ENCODE data around the gene PHF11. TPM values are rescaled to one million over a fixed set of nuclear protein-coding genes. Genes with fewer than 3 reads are reported as not detected.
"Not testable (repeated sequence)": the region's sequence is repeated elsewhere in the genome, so short reads cannot be mapped to it uniquely, and the experiment has no call there.

PHF11 gene
- total RNA-seq, 6 experiments from 2014 or later, result 17.6 to 31.0 (median 25.3) TPM

DNA sequence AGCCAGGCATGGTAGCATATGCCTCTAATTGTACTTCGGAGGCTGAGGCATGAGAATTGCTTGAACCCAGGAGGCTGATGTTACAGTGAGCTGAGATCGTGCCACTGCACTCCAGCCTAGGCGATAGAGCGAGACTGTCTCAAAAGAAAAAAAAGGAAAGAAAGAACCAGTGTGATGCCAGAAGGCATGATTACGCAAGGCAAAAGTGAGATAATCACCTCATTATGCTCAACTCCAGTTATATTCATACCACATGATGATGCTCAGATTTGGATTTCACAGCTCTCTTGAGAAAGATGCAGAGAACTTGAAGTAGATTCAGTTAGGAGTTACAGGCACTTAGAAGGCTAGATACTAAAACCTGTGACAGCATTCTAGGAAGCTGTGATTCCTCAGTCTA lies 67.8 kb downstream of the PHF11 start:
- Mint-ChIP-seq H3K36me3 (ENCODE audit: low read depth) (peaks cover 33% of the 10 kb centered on the region), H3K4me1 (ENCODE audit: low read depth) (no peaks in the 10 kb centered on the region), H3K9me3 (no peaks in the 10 kb centered on the region), H3K4me3 (no peak overlapping the region), H3K27me3 (ENCODE audit: insufficient read depth) (0 out of 2 replicates have a peak, but pooled peaks cover 1% of the 10 kb centered on the region), H3K27ac (no peak overlapping the region)
- no peak for DNase-seq
- TF ChIP-seq, protein P1, sequence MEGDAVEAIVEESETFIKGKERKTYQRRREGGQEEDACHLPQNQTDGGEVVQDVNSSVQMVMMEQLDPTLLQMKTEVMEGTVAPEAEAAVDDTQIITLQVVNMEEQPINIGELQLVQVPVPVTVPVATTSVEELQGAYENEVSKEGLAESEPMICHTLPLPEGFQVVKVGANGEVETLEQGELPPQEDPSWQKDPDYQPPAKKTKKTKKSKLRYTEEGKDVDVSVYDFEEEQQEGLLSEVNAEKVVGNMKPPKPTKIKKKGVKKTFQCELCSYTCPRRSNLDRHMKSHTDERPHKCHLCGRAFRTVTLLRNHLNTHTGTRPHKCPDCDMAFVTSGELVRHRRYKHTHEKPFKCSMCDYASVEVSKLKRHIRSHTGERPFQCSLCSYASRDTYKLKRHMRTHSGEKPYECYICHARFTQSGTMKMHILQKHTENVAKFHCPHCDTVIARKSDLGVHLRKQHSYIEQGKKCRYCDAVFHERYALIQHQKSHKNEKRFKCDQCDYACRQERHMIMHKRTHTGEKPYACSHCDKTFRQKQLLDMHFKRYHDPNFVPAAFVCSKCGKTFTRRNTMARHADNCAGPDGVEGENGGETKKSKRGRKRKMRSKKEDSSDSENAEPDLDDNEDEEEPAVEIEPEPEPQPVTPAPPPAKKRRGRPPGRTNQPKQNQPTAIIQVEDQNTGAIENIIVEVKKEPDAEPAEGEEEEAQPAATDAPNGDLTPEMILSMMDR (IDR thresholded peaks at IDR 0.05), result no peak

DNA sequence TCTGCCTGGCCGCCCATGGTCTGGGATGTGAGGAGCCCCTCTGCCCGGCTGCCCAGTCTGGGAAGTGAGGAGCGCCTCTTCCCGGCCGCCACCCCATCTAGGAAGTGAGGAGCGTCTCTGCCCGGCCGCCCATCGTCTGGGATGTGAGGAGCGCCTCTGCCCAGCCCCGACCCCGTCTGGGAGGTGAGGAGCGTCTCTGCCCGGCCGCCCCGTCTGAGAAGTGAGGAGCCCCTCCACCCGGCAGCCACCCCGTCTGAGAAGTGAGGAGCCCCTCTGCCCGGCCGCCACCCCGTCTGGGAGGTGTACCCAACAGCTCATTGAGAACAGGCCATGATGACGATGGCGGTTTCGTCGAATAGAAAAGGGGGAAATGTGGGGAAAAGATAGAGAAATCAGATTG lies 69.7 kb downstream of the PHF11 start:
- not testable (repeated sequence) for H3K4me1 Mint-ChIP-seq (ENCODE audit: low read depth); H3K27me3 Mint-ChIP-seq (ENCODE audit: insufficient read depth); H3K9me3 Mint-ChIP-seq; H3K4me3 Mint-ChIP-seq; H3K27ac Mint-ChIP-seq; DNase-seq
- H3K36me3 Mint-ChIP-seq (ENCODE audit: low read depth), result peaks cover 17% of the 10 kb centered on the region

DNA sequence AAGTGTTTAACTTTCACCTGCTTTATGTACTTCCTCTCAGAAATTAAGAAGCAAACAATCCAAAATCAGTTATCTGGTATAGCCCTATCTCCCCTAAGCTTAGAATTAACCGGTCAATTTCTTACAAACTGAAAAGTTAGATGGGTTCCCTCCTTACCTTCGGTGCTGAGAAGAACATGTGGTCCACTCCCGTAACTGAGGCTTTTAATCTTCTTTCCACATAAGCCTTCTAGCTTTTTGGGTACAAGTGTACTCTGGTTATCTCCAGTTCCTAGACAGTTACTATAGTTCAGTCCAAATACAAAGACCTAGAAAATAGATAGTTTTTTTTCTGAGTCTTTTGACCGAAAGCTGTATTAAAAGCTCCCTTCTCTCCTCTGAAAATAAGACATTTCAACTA lies 70.7 kb downstream of the PHF11 start:
- Mint-ChIP-seq H3K4me1 (ENCODE audit: low read depth) (peaks cover 12% of the 10 kb centered on the region), H3K27me3 (ENCODE audit: insufficient read depth) (0 out of 2 replicates have a peak, but pooled peaks cover 1% of the 10 kb centered on the region), H3K4me3 (no peak overlapping the region), H3K27ac (no peak overlapping the region), H3K9me3 (no peaks in the 10 kb centered on the region), H3K36me3 (ENCODE audit: low read depth) (peaks cover 16% of the 10 kb centered on the region; the same call in 1 of the 2 replicates)
- no peak for DNase-seq
- TF ChIP-seq, protein P1 (IDR thresholded peaks at IDR 0.05), result no peak

DNA sequence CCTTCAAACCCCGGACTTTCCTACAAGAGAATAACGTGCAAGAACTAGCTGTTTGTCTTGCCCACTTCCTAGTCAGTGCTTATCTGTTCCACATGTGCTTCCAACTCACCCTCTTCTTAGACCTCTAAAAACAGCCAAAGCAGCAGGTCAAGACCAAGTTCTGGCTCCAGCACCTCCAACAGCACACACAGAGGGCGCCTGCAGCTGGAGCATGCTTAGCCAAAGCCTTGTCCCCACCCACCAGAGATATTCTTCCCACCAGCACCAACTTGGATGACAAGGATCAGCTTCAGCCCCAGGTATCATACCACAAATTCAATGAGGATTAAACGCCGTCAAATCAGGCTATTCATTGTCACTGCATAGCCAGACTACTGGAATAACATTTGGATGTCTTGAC lies 71.7 kb downstream of the PHF11 start:
- Mint-ChIP-seq H3K4me1 (ENCODE audit: low read depth) (peaks cover 12% of the 10 kb centered on the region), H3K36me3 (ENCODE audit: low read depth) (peaks cover 16% of the 10 kb centered on the region; the same call in 1 of the 2 replicates), H3K27ac (no peak overlapping the region), H3K4me3 (no peak overlapping the region), H3K9me3 (no peaks in the 10 kb centered on the region), H3K27me3 (ENCODE audit: insufficient read depth) (0 out of 2 replicates have a peak, but pooled peaks cover 1% of the 10 kb centered on the region)
- TF ChIP-seq, protein P1 (IDR thresholded peaks at IDR 0.05), result no peak
- DNase-seq, result no peak

DNA sequence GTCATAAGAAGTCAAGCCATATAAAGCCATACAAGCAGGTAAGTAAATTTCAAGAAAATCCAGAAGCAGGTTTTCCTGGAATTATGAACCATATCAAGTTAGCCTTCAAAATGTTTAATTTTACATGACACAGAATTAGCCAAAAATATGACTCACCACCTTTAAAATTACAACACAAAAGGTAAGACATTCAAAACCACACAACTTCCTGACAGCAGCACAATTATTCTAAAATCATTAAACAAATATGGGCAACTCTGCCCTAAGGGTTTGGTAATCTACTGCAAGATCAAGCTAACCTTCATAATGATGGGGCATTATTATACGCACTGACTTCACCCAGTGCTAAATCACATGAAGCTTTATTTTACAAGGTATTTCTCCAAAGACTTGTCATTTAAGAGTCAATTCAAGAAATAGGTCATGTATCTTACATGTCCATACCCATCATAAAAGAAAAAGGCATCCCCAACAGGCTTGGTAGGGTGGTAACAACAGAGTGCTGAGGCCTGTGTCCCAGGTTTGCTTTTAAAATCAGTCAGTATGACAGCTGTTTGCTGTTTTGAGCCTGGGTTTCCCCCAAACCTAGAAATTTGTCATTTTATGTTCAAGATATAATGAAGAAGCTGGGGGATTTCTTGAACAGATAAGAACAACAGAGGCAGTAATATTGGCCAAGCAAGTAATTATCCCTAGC lies 74.4 kb downstream of the PHF11 start:
- no peak overlapping the region for H3K27ac Mint-ChIP-seq
- no peak for DNase-seq
- TF ChIP-seq, protein P1 (IDR thresholded peaks at IDR 0.05), result no peak
- H3K9me3 Mint-ChIP-seq, result no peaks in the 10 kb centered on the region
- peaks cover 12% of the 10 kb centered on the region for H3K4me1 Mint-ChIP-seq (ENCODE audit: low read depth)
- no peak overlapping the region for H3K4me3 Mint-ChIP-seq
- peaks cover 14% of the 10 kb centered on the region; the same call in 1 of the 2 replicates for H3K36me3 Mint-ChIP-seq (ENCODE audit: low read depth)
- H3K27me3 Mint-ChIP-seq (ENCODE audit: insufficient read depth), result no peaks in the 10 kb centered on the region
